Mononuclear cell (primary cell): ENCODE results near the gene ABCG5. TPM values are rescaled to one million over a fixed set of nuclear protein-coding genes. Genes with fewer than 3 reads are reported as not detected.

Experiments used
- H3K27me3 ChIP-seq: 2 replicates; pipeline ENCODE4 v1.6.0; 2011; ENCODE audit warnings: low read length, control low read depth; ENCODE audit not compliant: insufficient read depth
- H3K4me1 ChIP-seq: 2 replicates; pipeline ENCODE4 v1.5.1; 2011; ENCODE audit warnings: mild to moderate bottlenecking, low read length, control low read depth; ENCODE audit not compliant: insufficient read depth
- H3K4me3 ChIP-seq: 2 replicates; pipeline ENCODE4 v1.5.1; 2011; ENCODE audit warnings: mild to moderate bottlenecking, low read length, moderate library complexity
- H3K9me3 ChIP-seq: 2 replicates; pipeline ENCODE4 v1.5.1; 2011; ENCODE audit warnings: low read depth, mild to moderate bottlenecking, control low read depth, low read length
- total RNA-seq: library from RNA; depleted of rRNA; stranded (reverse); fragments of >200 nt; gene quantifications from one replicate; pipeline ENCODE4 v1.2.3, GENCODE V29; 2012

Gene ABCG5
- total RNA-seq: not detected

DNA sequence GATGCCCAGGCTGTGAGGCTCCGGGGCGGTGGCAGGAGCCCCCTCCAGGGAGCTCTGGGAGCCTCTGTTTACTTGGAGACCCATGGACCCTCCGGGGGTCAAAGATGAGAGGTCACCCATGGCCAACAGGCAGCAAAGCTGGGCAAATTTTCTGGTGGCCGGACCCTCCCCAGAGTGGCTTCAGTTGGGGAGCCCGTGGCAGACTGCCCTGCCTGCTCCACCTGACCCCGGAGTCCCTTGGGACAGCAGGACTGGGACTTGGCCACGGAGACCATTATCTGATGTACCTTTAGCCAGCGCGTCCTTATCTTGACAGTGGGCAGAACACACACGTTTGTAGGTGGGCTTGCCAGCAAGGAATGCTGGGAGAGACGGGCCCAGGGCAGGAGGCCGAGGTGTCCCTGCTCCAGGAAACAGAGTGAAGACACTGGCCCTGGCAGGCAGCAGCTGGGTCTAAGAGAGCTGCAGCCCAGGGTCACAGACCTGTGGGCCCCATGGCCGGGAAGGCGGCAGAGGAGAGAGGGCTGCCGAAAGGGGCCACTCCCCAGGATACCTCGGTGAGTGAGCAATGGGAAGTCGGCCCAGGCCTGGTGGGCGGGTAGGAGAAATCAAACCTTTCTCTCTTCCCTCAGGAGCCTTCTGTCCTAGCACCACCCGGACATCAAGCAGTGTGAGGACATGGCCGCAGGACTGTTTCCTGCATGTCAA, at the start of gene ABCG5, which contains the start of gene ABCG8:
Gene ABCG5, minus strand, starts transcription at position 280 of the 708 bp plus-strand sequence. Its CDS starts 160 bp downstream, at position 120.
Gene ABCG8, plus strand, starts transcription at position 412 of the 708 bp plus-strand sequence. Its CDS starts 83 bp downstream, at position 495.
- Histone ChIP-seq H3K4me3 (no peak within 1 kb of the TSS), H3K27me3 (no peaks in the 10 kb centered on the region), H3K9me3 (no peaks in the 10 kb centered on the region), H3K4me1 (no peaks in the 10 kb centered on the region)

DNA sequence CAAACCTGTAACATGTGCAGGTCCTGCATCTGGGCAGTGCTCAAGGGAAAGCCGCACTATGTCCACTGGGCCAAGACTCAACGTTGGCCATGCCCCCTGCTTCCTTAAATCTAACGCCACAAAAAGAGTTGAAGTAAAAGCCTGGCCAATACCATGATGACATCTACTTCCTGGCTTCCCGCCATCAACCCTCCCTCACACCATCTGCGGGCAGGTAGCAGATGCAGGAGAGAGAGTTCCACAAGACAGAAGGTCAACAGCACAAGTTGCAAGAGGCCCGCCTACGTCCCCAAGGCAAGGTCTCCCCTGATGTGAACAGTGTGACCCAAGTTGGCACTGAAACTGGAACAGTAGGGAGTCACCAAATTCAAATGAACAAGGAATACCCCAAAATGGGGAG, 48.5 kb upstream of the ABCG5 start:
- H3K4me3 ChIP-seq: no peak overlapping the region
- H3K4me1 ChIP-seq: no peaks in the 10 kb centered on the region
- no peaks in the 10 kb centered on the region for H3K9me3 ChIP-seq
- H3K27me3 ChIP-seq: no peaks in the 10 kb centered on the region

DNA sequence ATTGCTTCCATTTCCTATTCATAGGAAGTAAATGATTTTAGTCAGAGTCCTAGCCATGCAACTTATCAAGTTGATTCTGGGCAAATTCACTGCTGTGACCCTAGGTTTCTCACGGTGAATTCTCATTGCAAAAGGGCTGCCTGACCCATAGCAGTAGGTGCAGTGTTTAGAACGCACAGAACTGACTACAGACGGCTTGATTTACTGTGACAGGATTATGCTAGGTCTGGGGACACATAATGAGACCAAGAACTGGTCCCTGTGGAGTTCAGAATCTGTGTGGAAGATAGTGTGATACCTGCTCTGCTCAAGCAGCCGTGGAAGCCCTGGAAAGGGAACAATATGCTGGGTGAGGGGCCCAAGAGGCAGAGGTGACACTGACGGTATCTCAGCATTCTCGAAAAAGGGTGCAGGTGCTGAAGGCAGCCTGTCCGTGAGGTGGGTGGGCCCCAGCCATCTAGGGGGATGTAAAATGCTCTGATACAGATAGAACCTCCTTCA, 46.5 kb upstream of the ABCG5 start:
- Histone ChIP-seq H3K4me3 (no peak overlapping the region), H3K9me3 (no peaks in the 10 kb centered on the region)

DNA sequence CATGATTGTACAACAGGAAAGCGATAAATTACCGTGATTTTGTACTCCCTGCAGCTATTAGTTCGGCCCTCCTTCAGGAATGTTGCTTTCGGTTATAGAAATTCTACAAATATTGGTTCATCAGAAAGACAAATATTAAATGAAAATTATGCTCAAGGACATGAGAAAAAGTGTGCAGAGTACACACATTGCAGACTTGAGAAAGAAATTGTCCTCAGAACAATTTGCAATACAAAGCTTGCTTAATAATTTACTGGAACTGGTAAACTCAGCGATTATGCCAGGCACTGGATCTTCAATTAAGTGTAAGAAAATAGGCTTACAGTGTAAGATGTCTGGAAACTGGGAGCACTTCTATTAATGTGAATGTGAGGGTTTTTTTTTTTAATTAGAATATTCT, 46.0 kb upstream of the ABCG5 start:
- no peaks in the 10 kb centered on the region for H3K9me3 ChIP-seq
- no peaks in the 10 kb centered on the region for H3K27me3 ChIP-seq
- no peak overlapping the region for H3K4me3 ChIP-seq
- H3K4me1 ChIP-seq: no peaks in the 10 kb centered on the region

More for the DNA sequence above, 46.5 kb upstream of the ABCG5 start:
- Histone ChIP-seq H3K27me3 (no peaks in the 10 kb centered on the region), H3K4me1 (no peaks in the 10 kb centered on the region)

DNA sequence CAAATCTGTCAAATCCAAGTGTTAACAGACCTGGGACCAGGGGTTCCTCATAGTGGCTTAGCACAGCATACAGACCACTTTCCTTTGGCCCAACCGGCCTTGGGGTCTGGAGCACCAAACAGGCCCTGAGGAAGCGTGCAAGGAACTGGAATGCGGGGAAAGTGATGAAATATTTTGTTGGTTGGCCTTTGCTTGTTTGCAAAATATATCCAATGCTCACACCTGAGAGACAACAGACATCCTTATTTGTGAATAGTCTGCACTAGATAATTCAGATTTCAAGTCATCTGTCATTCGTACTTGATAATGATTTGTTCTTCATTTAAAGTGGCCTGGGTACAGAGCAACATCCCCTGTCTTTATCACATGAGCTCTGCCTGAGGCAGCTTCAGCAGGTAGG, 43.7 kb upstream of the ABCG5 start:
- Histone ChIP-seq H3K27me3 (no peaks in the 10 kb centered on the region), H3K4me3 (no peak overlapping the region), H3K9me3 (no peaks in the 10 kb centered on the region), H3K4me1 (no peaks in the 10 kb centered on the region)

DNA sequence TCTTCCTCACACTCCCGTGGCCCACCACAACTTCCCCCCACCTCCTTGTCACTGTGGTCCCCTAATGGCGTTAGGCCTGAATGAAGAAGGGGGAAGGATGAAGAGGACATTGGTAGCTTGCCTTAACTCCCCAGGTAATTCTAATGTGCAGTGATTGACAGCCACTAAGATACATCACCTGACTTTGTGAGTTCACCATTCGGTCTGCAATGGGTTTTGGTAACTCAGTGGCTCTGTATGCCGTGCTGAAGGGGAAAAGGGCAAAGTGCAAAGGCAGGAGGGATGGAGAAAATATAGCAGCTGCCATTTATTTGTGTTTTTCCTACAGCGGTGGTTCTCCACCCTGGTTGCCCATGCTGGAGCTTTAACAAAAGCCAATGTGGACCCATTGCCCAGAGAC, 42.3 kb upstream of the ABCG5 start:
- Histone ChIP-seq H3K4me1 (no peaks in the 10 kb centered on the region), H3K27me3 (no peaks in the 10 kb centered on the region), H3K9me3 (no peaks in the 10 kb centered on the region), H3K4me3 (no peak overlapping the region)

DNA sequence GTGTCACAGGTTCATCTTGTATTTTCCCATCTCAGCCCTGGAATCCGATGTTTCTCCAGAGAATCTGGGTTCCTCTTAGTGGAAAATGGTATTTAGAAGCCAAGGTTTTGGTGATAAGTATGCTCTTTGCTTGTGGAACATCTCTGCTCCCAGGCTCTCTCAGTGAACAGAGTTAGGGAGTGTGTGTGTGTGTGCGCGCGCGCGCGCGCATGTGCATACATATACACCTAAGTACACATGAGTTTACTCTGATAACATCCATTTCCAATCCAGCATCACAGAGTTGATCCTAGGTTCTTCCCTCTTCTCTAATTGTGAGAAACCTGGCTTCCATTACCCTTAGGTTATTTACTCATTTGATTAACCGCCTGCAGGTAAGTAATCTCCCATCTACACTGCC, 41.8 kb upstream of the ABCG5 start:
- no peaks in the 10 kb centered on the region for H3K9me3 ChIP-seq
- H3K4me1 ChIP-seq: no peaks in the 10 kb centered on the region
- no peaks in the 10 kb centered on the region for H3K27me3 ChIP-seq
- no peak overlapping the region for H3K4me3 ChIP-seq

DNA sequence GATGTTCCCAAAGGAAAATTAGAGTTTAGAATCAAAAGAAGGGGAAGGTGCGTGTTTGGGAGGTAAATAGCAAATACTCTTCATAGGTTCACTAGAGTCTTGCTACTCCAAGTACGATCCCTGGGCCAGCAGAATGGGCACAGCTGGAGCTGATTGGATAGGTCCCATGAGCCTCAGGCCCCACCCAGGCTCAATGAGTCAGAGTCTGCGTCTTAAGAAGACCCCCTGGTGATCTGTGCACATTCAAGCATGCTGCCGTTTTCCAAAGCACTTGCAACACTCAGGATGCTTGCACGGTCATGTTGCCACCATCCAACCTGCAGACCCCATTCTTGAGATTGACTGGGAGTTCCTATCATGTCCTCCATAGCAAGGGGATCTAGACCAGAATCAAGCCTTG, 40.6 kb upstream of the ABCG5 start:
- H3K4me1 ChIP-seq: no peaks in the 10 kb centered on the region
- H3K4me3 ChIP-seq: no peak overlapping the region
- no peaks in the 10 kb centered on the region for H3K27me3 ChIP-seq
- no peaks in the 10 kb centered on the region for H3K9me3 ChIP-seq

DNA sequence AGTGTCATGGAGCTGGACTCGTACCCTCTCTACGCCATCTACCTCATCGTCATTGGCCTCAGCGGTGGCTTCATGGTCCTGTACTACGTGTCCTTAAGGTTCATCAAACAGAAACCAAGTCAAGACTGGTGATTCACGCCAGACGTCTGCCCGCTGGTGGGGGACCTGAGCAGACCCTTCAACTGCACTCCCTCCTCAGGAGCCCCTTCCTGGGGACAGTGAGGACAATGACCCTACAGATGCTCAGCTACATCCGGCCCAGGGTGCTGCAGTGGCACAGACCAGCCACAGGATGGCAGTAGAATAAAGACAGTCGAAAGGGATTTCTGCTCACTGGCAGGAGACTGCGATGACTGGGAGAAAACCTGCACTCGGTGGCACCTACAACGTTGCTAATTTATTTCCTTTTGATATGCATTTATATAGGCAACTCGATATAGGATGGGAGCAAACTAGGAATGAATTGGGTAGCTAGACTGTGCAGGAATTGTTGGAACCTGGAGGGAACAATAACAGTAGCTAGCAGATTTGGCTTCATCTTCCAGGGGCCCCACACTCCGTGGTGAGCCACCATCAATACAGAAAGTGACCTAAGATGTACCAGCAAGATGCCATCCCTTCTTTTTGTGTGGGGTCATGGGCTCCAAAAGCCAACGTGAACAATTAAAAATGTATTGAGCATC, 39.3 kb upstream of the ABCG5 start:
- Histone ChIP-seq H3K4me3 (no peak overlapping the region), H3K27me3 (no peaks in the 10 kb centered on the region), H3K4me1 (no peaks in the 10 kb centered on the region), H3K9me3 (no peaks in the 10 kb centered on the region)

DNA sequence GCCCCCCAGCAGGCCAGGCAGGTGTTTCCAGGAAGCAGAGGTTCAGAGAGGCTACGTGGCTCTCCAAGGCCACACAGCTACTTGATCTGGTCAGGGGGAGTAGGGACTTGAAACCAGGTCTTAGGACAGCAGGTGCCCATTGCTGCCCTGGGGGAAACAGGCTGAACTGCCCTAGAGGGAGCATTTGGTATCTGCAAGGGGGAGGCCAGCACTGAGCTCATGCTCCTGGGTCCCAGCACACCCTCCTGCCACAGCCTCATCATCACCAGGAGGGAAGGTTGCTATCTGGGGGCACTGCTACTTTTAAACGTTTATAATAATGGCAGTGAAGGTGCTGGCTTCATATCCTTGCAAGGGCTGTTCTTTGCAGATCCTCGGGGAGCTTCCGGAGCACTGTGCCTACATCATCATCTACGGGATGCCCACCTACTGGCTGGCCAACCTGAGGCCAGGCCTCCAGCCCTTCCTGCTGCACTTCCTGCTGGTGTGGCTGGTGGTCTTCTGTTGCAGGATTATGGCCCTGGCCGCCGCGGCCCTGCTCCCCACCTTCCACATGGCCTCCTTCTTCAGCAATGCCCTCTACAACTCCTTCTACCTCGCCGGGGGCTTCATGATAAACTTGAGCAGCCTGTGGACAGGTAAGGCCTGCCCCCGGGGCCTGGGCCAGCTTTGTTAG, 36.3 kb upstream of the ABCG5 start:
- Histone ChIP-seq H3K4me3 (no peak overlapping the region), H3K9me3 (no peaks in the 10 kb centered on the region), H3K27me3 (peaks cover 2% of the 10 kb centered on the region), H3K4me1 (no peaks in the 10 kb centered on the region)

DNA sequence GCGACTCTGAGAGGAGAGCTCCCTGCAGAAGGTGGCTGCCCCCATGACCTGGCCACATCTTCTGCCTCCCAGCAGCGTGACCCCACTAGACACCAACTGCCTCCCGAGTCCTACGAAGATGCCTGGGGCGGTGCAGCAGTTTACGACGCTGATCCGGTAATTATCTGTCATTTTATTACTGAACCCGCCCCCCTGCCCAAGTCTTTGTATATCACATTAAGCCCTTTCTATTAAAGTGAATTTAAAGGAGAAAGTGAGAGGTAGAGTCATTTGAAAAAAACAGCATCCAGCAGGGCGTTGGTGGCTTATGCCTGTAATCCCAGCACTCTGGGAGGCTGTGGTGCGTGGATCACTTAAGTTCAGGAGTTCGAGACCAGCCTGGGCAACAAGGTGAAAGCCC, 33.5 kb upstream of the ABCG5 start:
- Histone ChIP-seq H3K9me3 (no peaks in the 10 kb centered on the region), H3K4me1 (no peaks in the 10 kb centered on the region), H3K27me3 (peaks cover 2% of the 10 kb centered on the region), H3K4me3 (no peak overlapping the region)

DNA sequence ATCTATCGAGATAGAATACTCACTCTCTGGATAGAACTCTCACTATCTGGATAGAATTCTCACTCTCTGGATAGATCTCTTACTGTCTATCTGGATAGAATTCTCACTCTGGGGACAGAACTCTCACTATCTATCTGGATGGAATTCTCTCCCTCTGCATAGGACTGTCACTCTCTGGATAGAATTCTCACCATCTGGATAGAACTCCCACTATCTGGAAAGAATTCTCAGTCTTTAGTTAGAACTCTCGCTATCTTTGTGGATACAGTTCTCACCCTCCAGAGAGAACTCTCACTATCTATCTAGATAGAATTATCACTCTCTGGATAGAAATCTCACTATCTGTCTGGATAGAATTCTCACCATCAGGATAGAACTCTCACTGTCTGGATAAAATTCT, 16.7 kb upstream of the ABCG5 start:
- Histone ChIP-seq H3K4me3 (no peak overlapping the region), H3K27me3 (peaks cover 5% of the 10 kb centered on the region), H3K4me1 (no peaks in the 10 kb centered on the region), H3K9me3 (no peaks in the 10 kb centered on the region)

DNA sequence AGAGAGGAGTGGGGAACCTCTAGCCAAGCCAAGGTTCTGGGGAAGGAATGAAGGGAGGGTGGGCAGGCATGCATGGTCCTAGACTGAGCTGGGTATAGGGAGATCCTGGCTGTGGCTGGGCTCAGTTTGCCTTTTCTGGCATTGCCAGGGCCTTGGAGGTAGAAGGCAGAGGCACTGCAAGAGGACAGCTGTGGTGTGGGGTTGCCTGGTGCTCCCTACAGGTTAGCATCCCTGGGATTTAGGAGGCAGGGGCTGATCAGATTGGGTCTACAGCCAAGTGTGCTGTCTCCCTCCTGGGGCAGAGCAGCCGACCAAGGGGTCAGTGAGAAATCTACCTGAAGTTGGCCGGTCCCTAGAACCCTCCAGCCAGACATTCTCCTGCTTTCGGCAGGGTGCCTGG, 16.0 kb upstream of the ABCG5 start:
- Histone ChIP-seq H3K9me3 (no peaks in the 10 kb centered on the region), H3K4me1 (no peaks in the 10 kb centered on the region), H3K27me3 (peaks cover 5% of the 10 kb centered on the region), H3K4me3 (no peak overlapping the region)

DNA sequence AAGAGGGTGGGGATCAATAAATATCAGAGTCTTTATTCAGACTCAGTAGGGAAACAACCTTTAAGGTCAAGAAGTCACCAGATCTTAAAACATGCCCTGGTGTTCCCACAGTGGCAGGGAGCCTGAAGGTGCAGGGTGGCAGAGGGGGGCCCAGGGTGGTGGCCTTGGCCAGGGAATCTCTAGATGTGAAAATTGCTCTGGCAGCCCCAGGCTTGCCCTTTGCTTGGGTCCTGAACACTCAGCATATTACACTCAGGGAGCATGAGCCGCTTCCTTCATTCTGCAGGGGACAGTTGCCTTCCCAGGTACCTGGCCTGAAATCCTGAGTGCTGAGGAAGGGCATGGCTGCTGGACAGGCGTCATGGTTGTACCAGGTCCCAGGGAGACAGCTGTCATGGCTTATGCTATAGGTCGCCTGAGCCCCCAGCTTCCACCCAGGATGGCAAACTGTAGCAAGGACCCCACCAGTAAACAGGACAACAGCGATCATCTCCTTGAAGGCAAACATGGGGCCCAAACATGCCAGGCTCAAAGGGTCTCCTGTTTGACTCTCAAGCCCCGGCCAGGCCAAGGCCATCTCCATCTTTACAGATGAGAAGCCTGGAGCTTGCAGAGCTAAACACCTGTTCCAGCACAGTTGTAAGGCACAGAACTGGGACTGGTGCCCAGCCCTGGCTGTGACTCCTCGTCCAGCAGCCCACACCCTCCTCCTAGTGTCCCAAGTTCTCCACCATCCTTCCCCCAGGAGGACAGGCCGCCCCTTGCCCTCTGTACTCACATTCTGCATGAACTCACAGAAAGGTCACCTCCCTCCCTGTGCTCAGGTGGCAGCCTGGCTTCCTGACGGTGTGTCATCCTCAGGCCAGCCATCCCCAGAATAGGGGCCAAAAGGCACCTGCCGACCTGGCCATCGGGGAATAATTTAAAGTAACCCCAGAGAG, 14.8 kb upstream of the ABCG5 start:
- no peak overlapping the region for H3K4me3 ChIP-seq
- H3K4me1 ChIP-seq: no peaks in the 10 kb centered on the region
- H3K27me3 ChIP-seq: peaks cover 4% of the 10 kb centered on the region
- no peaks in the 10 kb centered on the region for H3K9me3 ChIP-seq
